ENCODE data around the gene BBC3.

BBC3 gene

DNA sequence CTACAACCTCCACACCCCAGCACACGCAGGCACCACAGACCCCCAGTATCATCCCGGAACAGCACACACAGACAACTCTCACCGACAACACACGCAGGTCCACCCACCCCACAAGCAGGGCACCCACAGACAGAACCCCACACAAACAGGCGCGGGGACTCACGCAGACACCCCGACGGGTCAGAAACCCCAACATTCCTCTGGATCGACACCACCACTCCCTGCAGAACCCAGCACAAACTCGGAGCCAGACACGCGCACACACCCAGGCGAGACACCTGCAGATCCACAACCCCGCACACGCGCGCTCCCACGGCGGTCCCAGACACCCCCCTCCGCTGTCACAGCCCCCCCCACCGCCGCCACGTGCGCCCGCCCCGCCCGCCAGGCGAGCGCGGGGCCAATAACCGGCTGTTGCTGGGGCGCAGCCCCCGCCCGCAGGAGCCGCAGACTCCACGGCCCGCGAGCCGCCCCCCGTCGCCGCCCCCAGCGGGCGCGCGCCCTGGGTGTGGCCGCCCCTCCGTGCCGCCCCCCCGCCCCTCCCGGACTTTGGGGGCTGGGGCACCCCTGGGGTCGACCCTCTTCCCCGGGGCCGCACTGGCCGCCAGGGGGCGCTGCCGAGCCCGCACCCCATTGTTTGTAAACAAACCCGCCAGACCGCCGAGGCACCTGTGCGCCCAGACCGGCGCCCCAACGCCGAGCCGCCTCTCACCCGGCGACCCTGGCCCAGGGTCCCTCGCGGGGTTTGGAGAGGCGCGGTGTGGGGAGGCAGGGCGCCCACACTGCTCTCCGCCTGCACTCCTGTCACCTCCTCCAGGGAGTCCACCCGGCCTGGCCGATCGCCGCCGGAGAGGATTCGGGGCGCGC lies 712 bp downstream of the BBC3 start:
- peak; percentile 77 for DNase-seq

DNA sequence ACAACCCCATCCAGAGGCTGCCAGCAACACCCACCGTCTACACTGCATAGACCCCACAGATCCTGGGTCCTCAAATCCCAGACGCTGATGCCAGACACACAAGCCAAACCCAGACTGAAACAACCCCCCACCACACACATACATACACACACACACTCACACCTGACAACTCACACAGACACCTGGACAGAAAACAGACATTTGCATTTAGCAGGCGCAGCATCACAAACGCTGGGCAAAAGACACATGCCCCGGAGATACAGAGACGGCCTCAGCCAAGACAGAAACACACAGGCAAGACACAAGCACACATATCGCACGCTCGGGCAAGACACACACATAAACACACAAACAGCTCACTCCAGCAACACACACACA lies 1.3 kb downstream of the BBC3 start:
- peak; percentile 23 for DNase-seq

DNA sequence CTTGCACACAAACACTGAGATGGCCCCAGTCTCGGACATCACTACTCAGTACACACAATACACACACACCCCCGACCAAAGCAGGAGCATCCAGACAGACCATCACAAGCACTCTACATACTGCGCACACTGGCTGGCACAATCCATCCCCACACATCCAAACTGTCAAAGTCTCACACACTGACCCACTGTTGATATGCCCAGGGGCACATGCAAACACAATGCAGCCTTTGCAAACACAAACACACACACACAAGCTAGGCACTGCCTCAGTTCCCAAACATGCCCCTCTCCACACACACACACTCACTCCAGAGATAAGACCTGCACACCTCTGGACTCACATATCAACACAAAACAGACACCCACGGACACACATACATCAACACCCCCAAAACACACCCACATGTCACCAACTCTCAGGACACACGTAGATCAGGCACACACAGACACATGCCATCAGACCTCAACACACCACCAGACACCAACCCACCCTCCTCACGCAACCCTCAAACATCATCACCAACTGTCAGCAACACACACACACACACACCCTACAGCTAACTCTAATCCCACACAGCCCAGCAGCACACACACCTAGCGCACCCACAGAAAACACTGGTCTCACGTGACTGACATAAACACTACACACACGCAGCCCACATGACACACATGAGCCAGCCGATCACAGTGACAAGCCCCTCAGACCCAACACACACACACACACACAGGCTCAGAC lies 1.9 kb downstream of the BBC3 start:
- DNase-seq, result peak; percentile 36

DNA sequence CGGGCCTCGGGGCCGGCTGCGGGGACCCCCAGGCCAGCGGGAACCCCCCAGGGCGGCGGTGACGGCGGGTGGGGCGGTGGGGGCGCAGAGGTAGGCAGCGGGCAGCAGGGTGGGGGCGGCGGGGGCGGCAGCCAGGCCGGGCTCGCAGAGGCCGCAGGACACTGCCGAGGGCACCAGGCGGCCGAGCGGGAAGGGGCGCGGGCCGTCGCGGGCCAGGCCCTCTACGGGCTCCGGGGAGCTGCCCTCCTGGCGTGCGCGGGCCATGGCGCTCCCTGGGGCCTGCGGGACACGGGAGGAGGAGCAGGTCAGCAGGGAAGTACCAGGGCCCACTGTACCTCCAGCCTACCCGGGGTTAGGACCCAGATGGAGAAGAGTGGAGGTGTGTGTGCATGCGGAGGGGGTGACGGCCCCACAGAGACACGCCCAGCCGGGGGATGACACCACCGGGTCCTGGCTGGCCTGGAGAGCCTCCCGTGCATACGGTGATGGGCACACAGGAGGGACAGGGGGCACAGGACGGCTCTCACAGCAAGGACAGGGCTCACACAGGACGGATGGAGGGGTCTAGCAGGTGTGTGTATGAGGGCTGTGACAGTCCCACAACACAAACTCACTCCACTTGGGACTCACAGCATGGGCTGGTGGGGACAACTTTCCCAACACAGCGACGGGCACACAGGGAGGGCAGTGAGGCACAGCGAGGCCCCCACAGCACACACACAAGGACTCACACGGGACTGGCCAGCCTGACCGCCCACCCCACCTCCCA lies 2.6 kb downstream of the BBC3 start:
- peak; percentile 49 for DNase-seq

DNA sequence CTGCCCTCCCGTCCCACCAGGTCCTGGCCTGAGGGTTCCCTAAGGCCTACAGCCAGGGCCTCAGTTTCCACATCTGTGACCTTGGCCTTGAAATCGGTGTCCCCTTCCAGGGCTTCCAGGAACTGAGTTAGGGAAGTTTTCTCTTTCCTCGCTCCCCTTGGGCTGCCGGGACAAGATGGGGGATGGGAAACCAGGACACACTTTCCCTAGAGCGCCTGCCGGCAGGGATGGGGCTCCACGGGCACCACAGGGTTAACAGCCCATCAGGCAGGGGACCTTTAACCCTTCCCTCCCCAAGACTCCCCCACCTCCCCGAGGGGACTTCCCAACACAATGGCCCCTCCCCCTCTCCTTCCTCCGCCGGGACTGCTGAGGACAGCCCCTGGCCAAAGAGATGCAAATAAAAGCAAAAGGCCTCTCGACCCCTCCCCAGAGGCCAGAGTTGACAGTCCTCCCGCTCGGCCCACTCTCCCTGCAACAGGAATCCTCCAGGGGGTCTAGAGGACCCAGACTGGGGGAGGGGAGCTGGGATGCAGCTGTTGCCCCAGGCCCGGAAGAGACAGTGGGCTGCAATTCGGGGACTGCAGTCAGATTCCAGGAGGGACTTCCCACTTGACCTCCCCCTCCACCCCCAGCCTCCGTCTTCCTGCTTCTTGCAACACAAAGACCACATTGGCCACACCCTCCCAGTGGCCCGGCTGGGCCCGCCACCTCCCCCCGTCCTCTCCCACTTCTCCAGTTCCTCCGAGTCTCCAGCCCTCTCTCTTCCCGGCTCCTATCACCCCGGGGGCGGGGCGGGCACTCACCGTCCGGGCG lies 3.4 kb downstream of the BBC3 start:
- peak; percentile 41 for DNase-seq

DNA sequence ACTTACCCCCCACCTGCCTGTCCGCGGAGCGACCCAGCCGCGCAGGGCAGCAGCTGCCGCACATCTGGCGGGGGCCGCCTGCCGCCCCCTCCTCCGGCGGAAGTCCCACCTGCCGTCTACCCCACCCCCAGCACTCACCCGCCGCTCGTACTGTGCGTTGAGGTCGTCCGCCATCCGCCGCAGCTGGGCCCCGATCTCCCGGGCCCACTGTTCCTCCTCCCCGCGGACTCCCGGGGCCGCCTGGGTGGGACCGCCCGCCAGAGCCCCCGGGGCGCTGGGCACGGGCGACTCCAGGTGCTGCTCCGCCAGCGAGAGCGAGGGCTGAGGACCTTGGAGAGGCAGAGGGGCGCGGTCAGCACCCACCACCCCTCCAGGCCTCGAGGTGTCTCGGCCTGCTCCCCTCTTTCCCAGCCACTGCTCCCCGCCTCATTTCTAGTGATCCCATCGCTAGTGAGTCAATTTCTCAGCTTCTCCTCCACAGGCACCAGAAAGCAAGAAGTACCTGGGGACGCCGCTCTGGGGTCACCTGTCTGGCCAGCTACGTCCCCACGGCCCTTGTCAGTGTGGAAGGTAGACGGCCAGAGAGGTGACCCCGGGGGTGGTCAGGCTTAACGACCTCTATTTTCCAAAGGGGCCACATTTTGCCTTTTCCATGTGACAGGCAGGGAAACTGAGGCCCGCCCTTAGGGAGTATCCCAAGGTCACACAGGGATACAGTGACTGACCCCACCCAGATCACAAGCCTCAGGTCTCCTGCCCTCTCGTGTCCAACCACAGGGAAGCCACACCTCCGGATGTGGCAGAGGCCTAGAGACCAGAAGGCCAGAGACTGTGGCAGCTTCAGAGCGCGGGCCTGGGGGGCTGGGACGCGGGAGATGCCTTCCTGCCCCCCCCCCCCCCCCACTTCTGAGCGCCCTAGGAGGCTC lies 4.3 kb downstream of the BBC3 start:
- peak; percentile 41 for DNase-seq

DNA sequence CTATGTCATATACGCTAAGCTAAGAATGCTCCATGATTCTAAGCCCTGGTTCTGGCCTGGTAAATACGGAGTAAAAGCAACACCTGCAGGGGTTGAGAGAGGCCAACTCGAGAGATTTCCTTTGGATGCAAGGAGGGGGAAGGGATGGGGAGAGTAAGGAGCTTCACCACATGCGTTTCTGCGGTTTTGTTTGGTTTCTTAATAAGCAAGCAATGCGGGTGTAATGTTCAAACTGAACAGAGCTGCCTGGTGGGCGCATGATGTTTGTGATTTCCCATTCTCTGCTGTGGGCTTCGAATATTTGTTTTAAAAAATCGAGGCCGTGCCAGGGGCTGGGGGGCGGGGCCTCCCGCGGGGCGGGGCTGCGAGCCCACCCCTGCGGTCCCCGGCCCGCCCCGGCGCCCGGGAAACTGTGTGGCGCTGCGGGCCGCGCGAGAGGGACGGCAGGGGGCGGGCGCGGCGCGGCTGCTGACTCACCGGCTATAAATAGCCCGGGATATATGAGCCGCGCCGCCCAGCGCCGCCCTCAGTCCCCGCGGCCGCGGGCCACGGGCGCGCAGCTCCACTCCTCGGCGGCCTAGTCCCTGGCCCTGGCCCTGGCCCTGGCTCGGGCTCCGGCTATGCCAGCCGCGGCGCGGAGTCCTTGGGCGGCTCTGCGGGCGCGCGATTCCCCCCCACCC lies 5.1 kb downstream of the BBC3 start:
- peak; percentile 83 for DNase-seq

DNA sequence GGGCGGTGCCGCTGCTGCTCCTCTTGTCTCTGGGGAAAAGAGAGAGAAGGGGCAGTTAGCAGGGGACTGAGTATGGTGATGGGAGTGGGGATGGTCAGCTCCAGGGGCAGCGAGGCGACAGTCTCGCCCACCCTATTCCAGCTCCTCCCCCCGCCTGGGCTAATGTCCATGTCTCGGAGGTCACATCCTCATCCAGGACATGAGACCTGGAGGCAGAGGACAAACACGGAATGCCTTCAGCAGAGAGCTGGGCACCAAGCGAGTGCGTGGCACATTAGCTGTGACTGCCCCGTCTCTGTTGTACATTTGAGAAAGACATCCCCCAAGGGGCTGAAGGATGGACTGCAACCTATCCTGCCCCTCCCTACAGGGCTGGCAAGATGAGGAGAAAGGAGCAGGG lies 9.1 kb downstream of the BBC3 start:
- DNase-seq, result no peak

DNA sequence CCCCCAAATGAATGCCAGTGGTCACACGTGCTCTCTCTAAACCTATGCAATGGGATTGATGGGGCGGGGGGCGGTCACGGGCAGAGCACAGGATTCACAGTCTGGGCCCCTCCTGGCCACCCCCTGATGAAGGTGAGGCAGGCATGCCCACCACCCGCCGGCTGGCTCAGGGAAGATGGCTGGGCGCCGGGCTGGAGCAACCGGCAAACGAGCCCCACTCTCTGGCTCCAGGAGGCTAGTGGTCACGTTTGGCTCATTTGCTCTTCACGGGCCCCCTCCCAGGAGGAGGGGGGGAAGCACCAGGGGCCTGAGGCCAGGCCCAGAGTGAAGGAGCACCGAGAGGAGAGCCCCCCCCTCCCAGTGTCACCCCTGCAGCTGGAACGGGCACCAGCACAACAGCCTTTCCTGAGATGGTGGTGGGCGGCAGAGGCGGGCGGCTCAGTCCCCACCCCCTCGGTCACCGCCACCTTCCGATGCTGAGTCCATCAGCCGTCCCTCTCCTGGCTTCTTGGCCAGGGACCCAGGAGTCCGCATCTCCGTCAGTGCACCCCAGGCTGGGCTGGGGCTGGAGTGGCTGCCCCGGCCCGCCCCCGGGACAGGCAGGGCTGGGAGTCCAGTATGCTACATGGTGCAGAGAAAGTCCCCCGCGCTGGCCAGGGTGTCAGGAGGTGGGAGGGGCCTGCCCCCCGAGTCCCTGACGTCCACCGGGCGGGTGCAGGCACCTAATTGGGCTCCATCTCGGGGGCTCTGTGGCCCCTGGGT lies 9.7 kb downstream of the BBC3 start:
- no peak for DNase-seq

DNA sequence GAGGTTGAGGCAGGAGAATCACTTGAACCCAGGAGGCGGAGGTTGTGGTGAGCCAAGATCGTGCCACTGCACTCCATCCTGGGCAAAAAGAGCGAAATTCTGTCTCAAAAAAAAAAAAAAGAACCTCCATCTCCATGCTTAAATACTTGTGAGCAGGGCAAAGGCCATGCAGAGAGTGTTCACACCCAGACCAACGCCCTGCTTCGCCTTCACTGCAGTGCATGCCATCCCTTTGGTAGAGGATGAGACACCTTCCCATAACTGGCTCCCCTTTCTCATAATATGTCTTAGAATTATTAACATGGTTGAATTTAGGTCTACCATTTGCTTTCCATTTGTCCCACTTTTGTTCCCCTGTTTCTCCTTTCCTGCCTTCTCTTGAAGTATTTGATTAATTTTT lies 15.4 kb downstream of the BBC3 start:
- DNase-seq, result no peak

DNA sequence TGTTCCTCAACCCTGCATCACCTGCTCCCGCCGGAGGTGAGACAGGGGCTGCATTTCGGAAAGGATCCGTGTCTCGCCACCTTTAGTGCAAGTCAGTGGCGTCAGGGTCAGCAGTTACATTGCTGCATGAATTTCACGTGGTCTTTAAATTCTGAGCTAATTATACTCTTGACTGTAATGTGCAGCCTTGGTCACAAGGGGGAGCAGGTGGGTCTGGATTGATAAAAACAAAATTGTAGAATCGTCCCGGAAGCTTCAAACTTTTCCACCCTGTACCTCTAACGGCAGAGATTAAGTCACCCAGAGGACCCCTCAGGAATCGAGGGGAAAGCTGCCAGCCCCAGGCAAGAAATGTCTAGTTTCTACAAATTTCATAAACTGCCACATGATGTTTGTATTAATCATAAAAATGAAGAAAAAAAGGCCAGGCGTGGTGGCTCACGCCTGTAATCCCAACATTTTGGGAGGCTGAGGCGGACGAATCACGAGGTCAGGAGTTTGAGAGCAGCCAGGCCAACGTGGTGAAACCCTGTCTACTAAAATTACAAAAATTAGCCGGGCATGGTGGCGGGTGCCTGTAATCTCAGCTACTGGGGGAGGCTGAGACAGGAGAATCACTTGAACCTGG lies 20.2 kb downstream of the BBC3 start:
- peak; percentile 85 for DNase-seq

DNA sequence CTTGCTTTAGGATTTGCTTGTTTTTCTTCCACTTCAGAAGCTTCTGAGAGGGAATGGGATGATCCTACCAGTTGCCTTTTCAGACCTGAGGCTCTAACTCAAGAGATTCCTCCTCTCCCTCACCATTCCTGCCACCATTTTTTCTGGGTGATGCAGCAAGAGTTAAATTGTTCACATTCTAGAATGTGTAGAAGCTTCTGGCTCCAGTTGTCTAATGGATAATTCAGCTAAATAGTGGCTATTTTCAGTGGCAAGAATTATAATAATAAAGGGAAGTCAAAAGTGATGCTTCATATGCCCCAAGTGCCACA lies 20.9 kb downstream of the BBC3 start:
- no peak for DNase-seq

DNA sequence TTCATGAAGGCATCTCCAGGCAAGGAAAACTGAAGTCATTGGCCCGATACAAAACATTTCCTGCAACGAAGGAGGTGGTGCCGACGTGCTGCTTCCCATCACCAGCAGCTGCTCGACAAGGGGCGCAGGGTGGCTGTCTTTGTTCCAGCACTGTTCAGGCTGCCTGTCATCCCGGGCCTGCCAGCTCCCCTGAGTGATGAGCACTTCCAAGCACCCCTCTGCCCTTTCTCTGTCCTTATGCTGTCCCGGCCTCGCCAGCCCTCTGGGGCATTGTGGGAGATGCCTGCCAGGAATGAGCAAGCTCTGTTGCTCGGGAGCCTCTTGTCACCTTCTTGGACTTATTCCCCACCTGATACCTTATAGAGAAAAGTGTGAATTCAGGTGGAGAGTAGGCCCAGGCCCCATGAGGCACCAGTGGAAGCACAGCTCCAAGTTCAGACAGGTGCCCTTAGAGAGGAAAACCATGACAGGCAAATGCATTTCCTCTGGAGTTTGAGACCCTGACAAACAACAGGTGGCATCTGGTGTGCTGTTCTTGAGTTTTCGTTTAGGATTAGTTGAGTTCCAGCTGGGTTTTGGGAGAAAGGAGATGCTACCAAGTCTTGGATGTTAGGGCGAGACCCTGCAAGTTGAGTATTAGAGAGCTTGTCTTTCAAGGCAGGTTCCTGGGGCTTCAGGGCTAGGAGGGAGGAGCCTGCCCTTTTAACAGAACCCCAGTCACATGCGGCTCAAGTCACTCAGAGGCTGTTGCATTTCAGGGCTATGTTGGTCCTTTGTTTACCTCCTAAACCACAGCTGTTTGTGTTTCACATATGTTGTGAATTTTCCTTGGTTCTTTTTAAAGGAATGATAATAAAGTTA lies 21.4 kb downstream of the BBC3 start:
- no peak for DNase-seq

DNA sequence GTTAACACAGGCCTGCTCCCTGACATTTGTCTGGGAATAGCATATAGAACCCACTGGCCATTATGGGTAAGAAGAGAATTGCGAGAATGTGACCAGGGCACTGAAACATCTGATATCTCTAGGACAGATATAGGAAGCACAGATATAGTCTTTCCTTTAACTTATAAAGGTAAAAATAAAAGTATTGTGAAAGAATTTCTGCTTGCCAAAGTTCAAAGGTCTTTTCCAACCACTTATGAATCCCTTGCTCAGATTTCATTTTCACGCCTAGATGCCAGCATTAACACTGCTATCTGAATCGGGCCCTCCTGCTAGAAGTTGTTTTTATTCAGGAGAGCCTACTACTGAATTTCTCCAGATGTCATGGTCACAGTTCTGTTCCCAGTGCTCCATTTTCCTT lies 27.7 kb downstream of the BBC3 start:
- no peak for DNase-seq

DNA sequence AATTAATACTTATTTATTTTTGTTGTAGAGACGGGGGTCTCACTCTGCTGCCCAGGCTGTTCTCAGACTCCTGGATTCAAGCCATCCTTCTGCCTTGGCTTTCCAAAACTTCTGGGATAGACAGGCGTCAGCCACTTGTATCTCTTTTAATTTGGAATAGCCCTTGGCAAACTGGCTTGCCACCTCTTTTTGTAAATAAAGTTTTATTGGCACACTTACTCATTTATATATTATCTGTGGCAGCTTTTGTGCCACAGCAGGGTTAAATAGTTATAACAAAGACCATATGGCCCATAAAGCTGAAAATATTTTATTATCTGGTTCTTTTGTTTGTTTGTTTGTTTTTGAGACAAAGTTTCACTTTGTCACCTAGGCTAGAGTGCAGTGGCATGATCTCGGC lies 30.5 kb downstream of the BBC3 start:
- DNase-seq, result no peak

DNA sequence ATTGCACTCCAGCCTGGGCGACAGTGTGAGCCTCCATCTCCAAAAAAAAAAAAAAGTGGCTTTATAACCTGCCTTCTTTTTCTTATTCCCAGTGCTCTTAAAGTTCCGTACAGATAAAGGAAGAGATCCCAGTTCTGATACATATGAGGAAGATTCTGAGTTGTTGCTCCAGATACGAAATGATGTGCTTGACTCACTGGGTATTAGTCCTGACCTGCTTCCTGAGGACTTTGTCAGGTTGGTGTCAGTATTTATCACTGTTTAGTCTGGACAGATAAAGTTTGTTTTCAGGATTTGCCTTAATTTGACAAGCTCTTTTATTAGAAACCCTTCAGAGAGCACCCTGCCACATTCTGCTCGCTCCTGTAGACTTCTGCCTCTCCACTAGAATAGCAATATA lies 33.9 kb downstream of the BBC3 start:
- DNase-seq, result no peak

DNA sequence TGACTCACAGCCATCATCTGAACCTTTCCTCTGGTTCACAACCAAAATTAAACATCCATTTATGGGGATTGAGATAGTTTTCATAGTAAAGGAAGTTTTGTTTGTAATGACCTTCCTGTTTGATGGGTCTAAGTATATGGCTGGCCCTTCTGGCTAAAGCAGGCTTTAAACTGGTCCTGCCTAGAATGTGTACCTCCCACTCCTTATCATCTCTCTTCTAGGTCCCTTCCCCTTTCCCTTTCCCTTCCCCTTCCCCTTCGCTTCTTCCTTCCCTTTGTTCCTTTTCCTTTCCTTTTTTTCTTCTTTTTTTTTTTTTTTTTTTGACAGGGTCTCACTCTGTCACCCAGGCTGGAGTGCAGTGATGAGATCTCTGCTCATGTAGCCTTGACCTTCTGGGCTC lies 35.6 kb downstream of the BBC3 start:
- DNase-seq, result no peak

DNA sequence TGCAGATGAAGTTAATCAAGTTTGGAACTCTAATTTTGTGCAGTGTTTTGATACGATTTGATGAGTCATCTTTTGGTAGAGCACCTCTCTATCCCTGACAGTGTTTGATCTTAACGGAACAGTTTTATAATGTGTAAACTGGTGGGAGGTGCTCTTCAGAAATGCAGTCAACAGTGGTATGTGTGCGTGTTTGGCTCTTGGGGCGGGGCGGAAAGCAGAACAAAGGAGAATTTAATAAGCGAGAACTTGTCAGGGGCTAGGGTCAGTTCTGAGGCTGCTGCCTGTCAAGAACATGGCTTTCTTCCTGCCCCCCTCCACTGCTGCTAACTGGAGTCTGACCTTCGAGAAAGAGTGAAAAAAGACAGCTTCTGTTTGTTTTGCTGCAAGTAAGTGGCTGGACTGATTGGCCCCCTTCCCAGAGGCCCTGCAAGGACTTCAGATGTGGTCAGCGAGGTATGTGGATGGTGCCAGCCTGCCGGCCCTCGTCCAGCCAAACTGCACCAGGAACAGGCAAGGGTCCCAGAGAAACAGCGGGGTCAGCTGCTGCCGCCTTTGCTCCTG lies 40.8 kb downstream of the BBC3 start:
- peak; percentile 75 for DNase-seq
